Thymus (tissue), 11 donors: Measurements from ENCODE around the gene STARD4. TPM values are rescaled to one million over a fixed set of nuclear protein-coding genes. Genes with fewer than 3 reads are reported as not detected.

Experiments
- DNase-seq, 9 donors: peaks; one replicate each; pipeline ENCODE4 v3.0.0-alpha.2; 2013; ENCODE audit warnings: low spot score in 9 of 9, low read depth in 6 of 9, missing footprints in 1 of 9
- H3K27ac ChIP-seq, 2 donors: one replicate each; pipeline ENCODE4 v1.5.1; 2013; ENCODE audit warnings: control low read depth in 1 of 2, low read depth in 1 of 2, low read length in 1 of 2, mild to moderate bottlenecking in 1 of 2, moderate library complexity in 1 of 2
- H3K27me3 ChIP-seq, 2 donors: one replicate each; pipeline ENCODE4 v1.5.1; 2013; ENCODE audit warnings: low read length in 1 of 2; ENCODE audit not compliant: control insufficient read depth in 2 of 2, insufficient read depth in 1 of 2
- H3K36me3 ChIP-seq, 2 donors: one replicate each; pipeline ENCODE4 v1.5.1; 2013; ENCODE audit warnings: low read length in 1 of 2, mild to moderate bottlenecking in 1 of 2, moderate library complexity in 1 of 2; ENCODE audit not compliant: control insufficient read depth in 2 of 2, insufficient read depth in 2 of 2
- H3K4me1 ChIP-seq, 2 donors: one replicate each; pipeline ENCODE4 v1.5.1; 2013; ENCODE audit warnings: low read length in 2 of 2; ENCODE audit not compliant: control insufficient read depth in 2 of 2, insufficient read depth in 2 of 2
- H3K4me3 ChIP-seq, 2 donors: one replicate each; pipeline ENCODE4 v1.5.1; 2013; ENCODE audit warnings: low read length in 2 of 2, control low read depth in 1 of 2, mild to moderate bottlenecking in 1 of 2
- H3K9me3 ChIP-seq, 2 donors: one replicate each; pipeline ENCODE4 v1.5.1; 2013; ENCODE audit warnings: low read length in 1 of 2, mild to moderate bottlenecking in 1 of 2; ENCODE audit not compliant: control insufficient read depth in 2 of 2, insufficient read depth in 1 of 2
- WGBS: extraction: QIAGEN DNeasy Blood & Tissue Kit; methylation state at CpG from one replicate; pipeline ENCODE4 v1.1.7; 2013; 5-methylcytosine and 5-hydroxymethylcytosine counted together
- polyA plus RNA-seq: library from polyadenylated mRNA; stranded (reverse); fragments of 200-250 nt; gene quantifications from one replicate; pipeline ENCODE4 v1.2.3, GENCODE V29; 2013
- total RNA-seq: library from RNA; stranded (reverse); fragments of 120-200 nt; gene quantifications from one replicate; pipeline ENCODE4 v1.2.4, GENCODE V29; 2013
- donor health status: healthy.

Gene STARD4
- total and polyA plus RNA-seq, 2 donors: 7.0 to 11.9 TPM

GRCh38 chr5:111511831-111512374 lies 432 bp downstream of the STARD4 start:
- no peaks in the 10 kb centered on the region for H3K36me3 ChIP-seq
- H3K27me3 ChIP-seq: no peaks in the 10 kb centered on the region
- peaks cover 0 to 10% of the 10 kb centered on the region in 2 donors for H3K4me1 ChIP-seq
- peak overlapping the region; percentile 54 to 79 for H3K4me3 ChIP-seq
- H3K27ac ChIP-seq: peak overlapping the region; percentile 44 to 83
- no peaks in the 10 kb centered on the region for H3K9me3 ChIP-seq
- 1% methylated on average over 32 of the region's 32 CpGs for WGBS
- DNase-seq: peak in 2 of 9 donors; percentile 9 to 21

- Histone ChIP-seq H3K4me1 (peaks cover 0 to 10% of the 10 kb centered on the region in 2 donors), H3K9me3 (no peaks in the 10 kb centered on the region), H3K36me3 (no peaks in the 10 kb centered on the region), H3K4me3 (peak overlapping the region; percentile 54 to 79), H3K27me3 (no peaks in the 10 kb centered on the region), H3K27ac (no peak overlapping the region)
- peak in 1 of 9 donors; percentile 11 for DNase-seq
- 29% methylated on average over 2 of the region's 2 CpGs for WGBS
Measured at GRCh38 chr5:111511174-111511830, 1.0 kb downstream of the STARD4 start.

GRCh38 chr5:111509119-111509518 lies 3.2 kb downstream of the STARD4 start:
- H3K4me3 ChIP-seq: no peak overlapping the region
- WGBS: 95% methylated on average over 1 of the region's 1 CpG
- peaks cover 0 to 10% of the 10 kb centered on the region in 2 donors for H3K4me1 ChIP-seq
- H3K9me3 ChIP-seq: no peaks in the 10 kb centered on the region
- H3K27ac ChIP-seq: no peak overlapping the region
- no peaks in the 10 kb centered on the region for H3K27me3 ChIP-seq
- no peaks in the 10 kb centered on the region for H3K36me3 ChIP-seq
- DNase-seq: no peak

GRCh38 chr5:111507276-111507675 lies 5.1 kb downstream of the STARD4 start:
- no peaks in the 10 kb centered on the region for H3K9me3 ChIP-seq
- no peak for DNase-seq
- 97% methylated on average over 4 of the region's 4 CpGs for WGBS
- H3K4me3 ChIP-seq: no peak overlapping the region
- H3K36me3 ChIP-seq: no peaks in the 10 kb centered on the region
- peaks cover 0 to 6% of the 10 kb centered on the region in 2 donors for H3K4me1 ChIP-seq
- H3K27me3 ChIP-seq: no peaks in the 10 kb centered on the region
- H3K27ac ChIP-seq: no peak overlapping the region

GRCh38 chr5:111505096-111505495 lies 7.2 kb downstream of the STARD4 start:
- WGBS: 99% methylated on average over 1 of the region's 1 CpG
- H3K27ac ChIP-seq: no peak overlapping the region
- DNase-seq: no peak
- H3K36me3 ChIP-seq: peaks cover 0 to 11% of the 10 kb centered on the region in 2 donors
- no peak overlapping the region for H3K4me3 ChIP-seq
- H3K27me3 ChIP-seq: no peaks in the 10 kb centered on the region
- no peaks in the 10 kb centered on the region for H3K9me3 ChIP-seq
- H3K4me1 ChIP-seq: no peaks in the 10 kb centered on the region

- Histone ChIP-seq H3K36me3 (peaks cover 0 to 21% of the 10 kb centered on the region in 2 donors), H3K4me3 (no peak overlapping the region), H3K9me3 (no peaks in the 10 kb centered on the region), H3K27me3 (no peaks in the 10 kb centered on the region), H3K4me1 (no peaks in the 10 kb centered on the region), H3K27ac (no peak overlapping the region)
- DNase-seq: no peak
Measured at GRCh38 chr5:111502956-111503355, 9.4 kb downstream of the STARD4 start.

GRCh38 chr5:111498346-111498745 lies 14.0 kb downstream of the STARD4 start:
- H3K27me3 ChIP-seq: no peaks in the 10 kb centered on the region
- H3K36me3 ChIP-seq: peaks cover 0 to 39% of the 10 kb centered on the region in 2 donors
- H3K9me3 ChIP-seq: no peaks in the 10 kb centered on the region
- 97% methylated on average over 1 of the region's 1 CpG for WGBS
- H3K4me3 ChIP-seq: no peak overlapping the region
- DNase-seq: no peak
- H3K4me1 ChIP-seq: no peaks in the 10 kb centered on the region
- H3K27ac ChIP-seq: no peak overlapping the region

GRCh38 chr5:111495159-111495558 lies 17.2 kb downstream of the STARD4 start:
- Histone ChIP-seq H3K9me3 (no peaks in the 10 kb centered on the region), H3K36me3 (peaks cover 0 to 45% of the 10 kb centered on the region in 2 donors), H3K4me3 (no peak overlapping the region), H3K4me1 (no peaks in the 10 kb centered on the region), H3K27me3 (no peaks in the 10 kb centered on the region), H3K27ac (no peak overlapping the region)
- 97% methylated on average over 1 of the region's 1 CpG for WGBS
- DNase-seq: no peak

GRCh38 chr5:111494355-111494999 lies 17.9 kb downstream of the STARD4 start:
- WGBS: 92% methylated on average over 2 of the region's 2 CpGs
- Histone ChIP-seq H3K27ac (no peak overlapping the region), H3K4me3 (no peak overlapping the region), H3K36me3 (peaks cover 1 to 40% of the 10 kb centered on the region in 2 donors), H3K4me1 (no peaks in the 10 kb centered on the region), H3K27me3 (no peaks in the 10 kb centered on the region), H3K9me3 (no peaks in the 10 kb centered on the region)
- DNase-seq: no peak
